GM10266 (cell line): ENCODE results near the gene TACO1.

ENCODE experiments used
- DNase-seq: peaks from one replicate; pipeline ENCODE4 v3.0.0; 2012; ENCODE audit errors: extremely low spot score
- TF ChIP-seq, protein P1 (sequence below): IDR thresholded peaks from 2 replicates; pipeline ENCODE4 v1.5.1; 2012; ENCODE audit warnings: mild to moderate bottlenecking, low read depth; ENCODE audit not compliant: control insufficient read depth, insufficient read depth; ENCODE audit errors: missing control alignments

The TACO1 gene

DNA sequence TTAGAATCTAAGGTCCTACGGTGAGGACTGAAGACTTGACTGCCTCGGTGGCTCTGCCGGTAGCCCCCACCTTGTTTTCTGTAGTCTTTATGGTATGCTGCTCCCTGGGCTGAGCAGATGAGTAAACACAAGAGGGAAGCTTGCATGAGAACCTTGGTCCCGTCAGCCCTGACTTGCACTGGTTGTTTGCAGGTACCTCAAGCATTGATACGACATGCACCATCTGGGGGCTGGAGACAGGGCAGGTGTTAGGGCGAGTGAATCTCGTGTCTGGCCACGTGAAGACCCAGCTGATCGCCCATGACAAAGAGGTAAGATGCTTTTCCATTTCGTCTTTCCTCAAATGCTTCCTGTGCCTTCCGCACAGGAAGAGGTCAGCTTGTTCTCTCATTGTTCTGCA lies 21.1 kb upstream of the TACO1 start:
- TF ChIP-seq, protein P1, sequence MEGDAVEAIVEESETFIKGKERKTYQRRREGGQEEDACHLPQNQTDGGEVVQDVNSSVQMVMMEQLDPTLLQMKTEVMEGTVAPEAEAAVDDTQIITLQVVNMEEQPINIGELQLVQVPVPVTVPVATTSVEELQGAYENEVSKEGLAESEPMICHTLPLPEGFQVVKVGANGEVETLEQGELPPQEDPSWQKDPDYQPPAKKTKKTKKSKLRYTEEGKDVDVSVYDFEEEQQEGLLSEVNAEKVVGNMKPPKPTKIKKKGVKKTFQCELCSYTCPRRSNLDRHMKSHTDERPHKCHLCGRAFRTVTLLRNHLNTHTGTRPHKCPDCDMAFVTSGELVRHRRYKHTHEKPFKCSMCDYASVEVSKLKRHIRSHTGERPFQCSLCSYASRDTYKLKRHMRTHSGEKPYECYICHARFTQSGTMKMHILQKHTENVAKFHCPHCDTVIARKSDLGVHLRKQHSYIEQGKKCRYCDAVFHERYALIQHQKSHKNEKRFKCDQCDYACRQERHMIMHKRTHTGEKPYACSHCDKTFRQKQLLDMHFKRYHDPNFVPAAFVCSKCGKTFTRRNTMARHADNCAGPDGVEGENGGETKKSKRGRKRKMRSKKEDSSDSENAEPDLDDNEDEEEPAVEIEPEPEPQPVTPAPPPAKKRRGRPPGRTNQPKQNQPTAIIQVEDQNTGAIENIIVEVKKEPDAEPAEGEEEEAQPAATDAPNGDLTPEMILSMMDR = no peak
- DNase-seq = no peak

GRCh38 chr17:63587770-63588169 lies 12.9 kb upstream of the TACO1 start:
- TF ChIP-seq, protein P1 = no peak
- no peak for DNase-seq

- TF ChIP-seq, protein P1 = no peak
- DNase-seq = no peak
Measured at GRCh38 chr17:63588797-63589196, 11.9 kb upstream of the TACO1 start.

DNA sequence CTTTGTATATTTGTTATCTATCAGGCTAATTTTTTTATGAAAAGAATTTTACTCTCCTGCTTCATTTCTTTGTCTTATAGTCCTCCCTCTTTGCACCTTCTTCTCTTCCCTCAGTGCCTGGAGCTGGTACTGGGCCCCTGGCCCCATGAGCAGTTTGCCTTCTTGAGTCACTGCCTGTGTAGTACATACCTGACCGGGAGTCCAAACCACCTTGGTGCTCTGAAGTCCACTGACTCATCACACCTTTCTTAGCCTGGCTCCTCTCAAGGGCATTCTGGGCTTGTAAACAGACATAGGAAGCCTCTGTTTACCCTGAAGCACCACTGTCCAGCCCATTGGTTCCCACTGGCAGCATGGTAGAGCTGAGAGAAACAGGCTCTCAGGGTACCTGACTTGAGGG lies 11.0 kb upstream of the TACO1 start:
- DNase-seq = no peak

DNA sequence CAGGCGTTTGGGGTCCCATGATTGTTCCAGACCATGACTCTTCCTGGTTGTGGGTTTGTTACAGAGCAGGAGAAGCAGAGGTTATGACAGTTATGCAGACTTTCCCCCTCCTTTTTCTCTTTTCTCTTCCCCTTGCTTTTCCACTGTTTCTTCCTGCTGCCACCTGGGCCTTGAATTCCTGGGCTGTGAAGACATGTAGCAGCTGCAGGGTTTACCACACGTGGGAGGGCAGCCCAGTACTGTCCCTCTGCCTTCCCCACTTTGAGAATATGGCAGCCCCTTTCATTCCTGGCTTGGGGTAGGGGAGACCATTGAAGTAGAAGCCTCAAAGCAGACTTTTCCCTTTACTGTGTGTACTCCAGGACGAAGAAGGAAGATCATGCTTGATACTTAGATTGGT lies 7.9 kb upstream of the TACO1 start:
- DNase-seq = no peak
- TF ChIP-seq, protein P1 = no peak

More for the DNA sequence above, 11.0 kb upstream of the TACO1 start:
- TF ChIP-seq, protein P1 = no peak

GRCh38 chr17:63595132-63595531 lies 5.6 kb upstream of the TACO1 start:
- no peak for DNase-seq
- TF ChIP-seq, protein P1 = no peak

DNA sequence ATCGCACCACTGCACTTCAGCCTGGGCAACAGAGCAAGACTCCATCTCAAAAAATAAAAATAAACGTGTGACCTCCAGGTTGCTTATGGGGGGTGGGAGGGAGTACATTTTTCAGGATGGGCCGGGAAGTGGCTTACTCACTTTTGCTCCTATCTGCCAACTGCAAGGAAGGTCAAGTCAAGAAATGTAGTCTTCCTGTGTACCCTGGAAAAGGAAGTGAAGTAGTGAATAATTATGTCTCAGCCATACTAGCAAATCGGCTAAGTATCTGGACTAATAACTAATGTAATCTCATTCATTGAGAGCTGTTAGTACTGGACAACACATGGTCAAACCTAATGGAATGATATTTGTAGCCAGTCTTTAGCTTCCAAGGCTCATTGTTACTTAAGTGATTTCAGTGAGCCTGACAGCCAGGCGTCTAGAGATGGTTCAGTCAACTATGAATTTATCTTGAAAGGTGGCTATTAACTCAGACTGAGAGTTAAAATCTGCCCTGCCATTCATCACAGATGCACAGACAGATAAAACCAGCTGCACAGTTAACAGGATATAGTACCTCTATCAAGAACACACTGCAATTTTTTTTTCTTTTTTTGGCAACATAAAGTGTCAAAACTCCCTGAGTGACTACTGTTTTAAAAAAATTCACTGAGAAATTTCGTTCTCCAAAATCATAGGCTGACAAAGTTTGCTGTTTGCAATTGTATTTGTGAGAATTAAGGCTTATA lies 3.7 kb upstream of the TACO1 start:
- no peak for DNase-seq
- TF ChIP-seq, protein P1 = no peak
